SHP77 (cell line): ENCODE measurements around the gene GSAP.
"Not testable (repeated sequence)": the region's sequence is repeated elsewhere in the genome, so short reads cannot be mapped to it uniquely, and the experiment has no call there.

Experiments used
- DNase-seq, 2 experiments: peaks; one replicate each; lab custom pipeline; 2025; lab: John Stamatoyannopoulos, UW

GSAP gene

GRCh38 chr7:77354914-77355313 is 61.2 kb downstream of the GSAP start:
- no peak for DNase-seq

GRCh38 chr7:77354484-77354883 is 61.7 kb downstream of the GSAP start:
- DNase-seq = no peak

DNA sequence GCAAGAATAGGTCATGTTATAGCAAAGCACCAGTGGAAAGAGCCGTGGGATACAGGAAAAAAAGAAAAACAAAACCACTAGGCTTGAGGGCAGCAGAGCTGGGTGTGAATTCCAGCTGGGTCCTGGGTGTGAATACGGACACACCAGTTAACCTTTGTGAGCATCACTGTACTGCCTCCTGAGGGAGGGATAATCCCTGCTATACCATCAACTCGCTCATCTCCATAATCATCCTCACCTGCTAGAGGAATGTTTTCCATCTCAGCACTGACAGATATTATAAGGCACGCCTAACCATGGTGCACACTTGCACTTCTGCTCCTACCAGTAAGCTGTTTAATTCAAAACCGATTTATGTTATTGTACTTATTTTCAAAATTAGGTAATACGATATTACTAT is 62.2 kb downstream of the GSAP start:
- DNase-seq = no peak

DNA sequence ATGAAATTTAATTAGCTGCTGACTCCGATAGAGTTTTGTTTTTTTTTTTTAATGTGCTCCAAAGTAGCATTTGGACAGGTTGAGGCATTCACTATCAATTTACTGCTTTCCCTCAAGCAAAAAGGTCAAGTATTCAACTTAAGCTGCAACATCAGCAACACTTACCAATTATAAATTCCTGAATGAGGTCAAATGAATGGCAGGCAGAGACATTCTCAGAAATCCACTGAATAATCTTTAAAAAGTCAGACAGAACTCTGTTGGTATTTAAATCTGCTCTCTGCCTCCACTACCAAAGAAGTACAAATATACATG is 62.8 kb downstream of the GSAP start:
- no peak for DNase-seq

DNA sequence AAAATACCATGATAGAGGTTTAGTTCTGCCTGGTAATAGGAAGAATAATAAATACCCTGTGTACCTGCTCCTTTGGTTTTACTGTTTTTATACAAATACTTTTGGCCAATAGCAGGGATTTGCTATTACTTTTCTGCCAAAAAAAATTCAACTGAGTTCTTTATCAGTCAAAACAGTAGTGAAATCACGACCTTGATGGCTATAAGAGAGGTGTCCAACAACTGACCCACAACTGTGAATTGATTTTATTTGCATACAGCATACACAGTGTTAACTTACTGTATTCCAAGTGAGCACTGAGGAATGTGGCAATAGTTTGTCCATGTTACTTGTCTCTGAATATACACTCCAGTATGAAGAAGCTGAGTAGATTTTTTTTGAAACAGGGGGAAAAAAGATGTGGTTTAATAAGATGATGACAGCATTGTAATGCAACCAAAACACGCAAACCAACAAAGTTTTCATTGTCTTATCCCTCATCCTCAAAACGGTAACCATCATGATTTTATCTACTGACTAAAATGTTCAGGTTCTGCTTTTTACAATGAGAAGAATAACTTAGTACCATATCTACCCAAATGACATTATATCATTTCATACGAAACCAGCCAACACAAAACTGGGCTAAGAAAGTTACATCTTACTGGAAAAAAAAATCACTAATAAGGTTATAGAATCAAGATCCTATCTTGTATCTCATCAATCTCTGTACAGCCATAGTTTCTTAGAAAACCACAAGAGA is 63.3 kb downstream of the GSAP start:
- DNase-seq = no peak

- no peak for DNase-seq
Measured at GRCh38 chr7:77351539-77352004, 64.6 kb downstream of the GSAP start.

GRCh38 chr7:77349141-77349540 is 67.0 kb downstream of the GSAP start:
- no peak for DNase-seq

DNA sequence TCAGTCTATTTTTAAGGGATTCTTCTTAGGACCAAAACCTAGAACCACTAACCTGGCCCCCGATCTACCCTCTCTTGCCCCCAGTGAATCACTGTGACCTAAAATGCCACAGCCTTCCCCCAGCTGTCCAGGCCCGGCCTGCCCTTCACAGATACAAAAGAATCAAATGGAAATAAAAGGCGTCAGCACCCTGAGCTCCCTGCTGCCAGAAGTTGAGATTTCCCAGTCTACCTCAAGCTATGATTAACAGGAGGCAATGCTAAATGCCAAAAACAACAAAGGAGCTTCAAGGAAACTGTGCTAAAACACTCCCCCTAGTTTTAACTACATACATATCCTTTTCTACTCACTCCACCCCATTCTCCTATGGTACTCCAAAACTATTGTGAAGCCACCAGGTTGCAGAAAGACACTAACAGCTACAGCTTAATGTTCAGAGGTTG is 67.8 kb downstream of the GSAP start:
- no peak for DNase-seq

DNA sequence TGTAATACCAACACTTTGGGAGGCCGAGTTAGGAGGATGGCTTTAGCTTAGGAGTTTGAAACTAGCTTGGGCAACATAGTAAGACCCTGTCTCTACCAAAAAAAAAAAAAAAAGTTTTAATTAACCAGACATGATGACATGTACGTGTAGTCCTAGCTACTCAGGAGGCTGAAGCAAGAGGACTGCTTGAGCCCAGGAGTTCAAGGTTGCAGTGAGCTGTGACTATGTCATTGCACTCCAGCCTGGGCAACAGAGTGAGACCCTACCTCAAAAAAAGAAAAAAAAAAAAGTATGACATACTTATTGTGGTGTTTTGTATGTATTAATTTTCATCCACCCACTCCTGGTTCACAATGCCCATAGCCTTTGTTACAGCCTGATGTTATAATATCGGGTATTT is 69.7 kb downstream of the GSAP start:
- no peak for DNase-seq

- not testable (repeated sequence) for DNase-seq
Measured at GRCh38 chr7:77345426-77345825, 70.7 kb downstream of the GSAP start.

DNA sequence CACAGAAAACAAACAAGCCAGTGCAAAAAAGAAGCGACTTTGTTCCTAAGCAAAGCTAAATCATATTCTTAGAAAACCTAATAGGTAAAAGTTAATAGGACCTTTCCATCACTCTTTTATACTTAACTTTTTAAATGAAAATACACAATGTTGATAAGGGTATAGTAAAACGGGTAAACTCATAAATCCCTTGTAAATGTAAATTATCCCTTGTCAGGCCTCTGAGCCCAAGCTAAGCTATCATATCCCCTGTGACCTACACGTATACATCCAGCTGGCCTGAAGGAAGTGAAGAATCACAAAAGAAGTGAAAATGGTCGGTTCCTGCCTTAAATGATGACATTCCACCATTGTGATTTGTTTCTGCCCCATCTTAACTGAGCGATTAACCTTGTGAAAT is 76.4 kb downstream of the GSAP start:
- DNase-seq = no peak

DNA sequence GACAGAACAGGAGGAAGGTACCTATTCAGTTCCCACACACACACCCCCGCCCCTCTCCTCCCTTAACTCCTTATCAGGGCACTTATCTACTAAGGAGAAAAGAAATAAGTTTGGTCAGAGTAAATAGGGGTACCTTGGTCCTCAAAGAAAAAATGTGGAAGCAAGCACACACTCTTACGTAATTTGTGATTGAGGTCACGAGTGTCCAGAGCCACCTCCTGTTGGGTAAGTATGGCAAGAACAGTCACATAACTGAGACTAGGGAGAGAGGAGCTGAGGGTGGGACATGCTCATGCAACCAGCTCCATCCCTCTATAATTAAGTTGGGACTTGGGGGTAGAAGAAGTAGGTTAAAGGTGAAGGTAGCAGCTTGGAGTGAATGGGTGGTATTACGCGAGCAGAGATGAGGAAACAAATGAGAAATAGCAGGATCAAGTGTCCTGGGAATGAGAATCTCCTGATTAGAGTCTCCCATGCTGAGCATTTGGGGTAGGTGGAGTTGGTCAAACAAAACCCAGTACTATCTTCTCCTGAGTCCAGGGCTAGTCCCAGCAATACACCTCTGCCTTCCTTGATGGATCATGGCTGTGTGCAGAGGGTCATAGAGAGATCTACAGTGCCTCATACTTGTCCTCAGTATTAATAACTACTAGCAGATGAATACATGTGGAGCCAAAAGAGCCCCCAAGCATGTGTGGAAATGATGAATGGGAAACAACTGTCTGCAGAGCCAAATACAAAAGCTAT is 77.1 kb downstream of the GSAP start:
- no peak for DNase-seq

- no peak for DNase-seq
Measured at GRCh38 chr7:77338260-77338659, 77.9 kb downstream of the GSAP start.

DNA sequence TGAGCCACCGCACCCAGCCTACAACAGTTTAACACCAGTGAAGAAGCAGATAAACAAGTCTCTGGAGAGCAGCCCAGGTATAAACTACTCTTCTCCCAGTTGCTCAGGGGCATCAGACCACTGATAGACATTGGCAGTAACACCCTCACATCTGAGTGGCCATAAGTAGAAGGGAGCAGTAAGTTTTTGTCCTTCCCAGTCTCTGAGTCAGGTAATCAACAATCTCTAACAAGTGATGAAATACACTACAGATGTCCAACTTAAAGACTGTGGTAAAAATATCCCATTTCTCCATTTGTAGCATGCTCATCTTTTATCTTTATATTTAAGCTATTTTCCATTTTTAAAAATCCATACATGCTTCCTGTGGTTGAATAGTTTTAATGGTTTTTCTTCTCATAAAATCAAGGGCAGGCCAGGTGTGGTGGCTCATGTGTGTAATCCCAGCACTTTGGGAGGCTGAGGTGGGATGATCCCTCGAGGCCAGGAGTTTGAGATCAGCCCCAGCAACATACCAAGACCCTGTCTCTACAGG is 78.6 kb downstream of the GSAP start:
- no peak for DNase-seq

- no peak for DNase-seq
Measured at GRCh38 chr7:77335581-77335980, 80.6 kb downstream of the GSAP start.

- not testable (repeated sequence) for DNase-seq
Measured at GRCh38 chr7:77334039-77334438, 82.1 kb downstream of the GSAP start.

GRCh38 chr7:77331938-77332695 is 84.0 kb downstream of the GSAP start:
- peak; percentile 76 to 77 for DNase-seq

GRCh38 chr7:77330169-77330882 is 85.8 kb downstream of the GSAP start:
- no peak for DNase-seq

DNA sequence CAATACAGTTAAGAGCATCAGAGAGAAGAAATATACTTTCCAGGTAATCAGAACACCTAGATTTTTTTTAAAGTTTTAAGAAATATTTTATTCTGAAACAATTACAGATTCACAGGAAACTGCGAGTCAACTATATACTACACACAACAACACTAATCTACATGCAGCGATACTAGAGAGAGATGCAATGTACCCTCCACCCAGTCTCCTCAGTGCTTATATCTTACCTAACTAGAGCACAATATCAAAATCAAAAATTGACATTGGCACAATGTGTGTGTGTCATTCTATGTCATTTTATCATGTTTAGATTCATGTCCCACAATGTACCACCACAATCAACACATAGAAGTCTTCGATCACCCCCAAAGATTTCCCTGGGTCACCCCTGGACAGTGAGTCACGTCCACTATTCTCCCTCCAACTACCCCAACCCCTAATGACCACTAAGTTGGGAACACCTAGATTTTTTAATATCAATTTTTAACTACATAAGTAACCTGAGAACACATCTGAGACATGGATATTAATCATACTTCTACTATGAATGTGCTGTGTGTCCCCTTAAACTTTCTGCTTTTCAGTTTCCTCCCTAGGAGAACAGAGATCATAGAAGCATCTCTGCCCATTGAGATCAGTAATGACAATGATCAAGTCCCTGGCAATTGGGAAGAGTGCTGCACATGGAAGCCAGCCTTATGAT is 86.5 kb downstream of the GSAP start:
- DNase-seq = no peak

- DNase-seq = no peak
Measured at GRCh38 chr7:77328669-77329068, 87.5 kb downstream of the GSAP start.

GRCh38 chr7:77327932-77328628 is 88.1 kb downstream of the GSAP start:
- peak; percentile 11 to 51 for DNase-seq
